Measurements from ENCODE around the gene KCNH3. TPM values are rescaled to one million over a fixed set of nuclear protein-coding genes. Genes with fewer than 3 reads are reported as not detected.

KCNH3 gene
- total RNA-seq, 1 experiment from 2014 or later, result not detected

DNA sequence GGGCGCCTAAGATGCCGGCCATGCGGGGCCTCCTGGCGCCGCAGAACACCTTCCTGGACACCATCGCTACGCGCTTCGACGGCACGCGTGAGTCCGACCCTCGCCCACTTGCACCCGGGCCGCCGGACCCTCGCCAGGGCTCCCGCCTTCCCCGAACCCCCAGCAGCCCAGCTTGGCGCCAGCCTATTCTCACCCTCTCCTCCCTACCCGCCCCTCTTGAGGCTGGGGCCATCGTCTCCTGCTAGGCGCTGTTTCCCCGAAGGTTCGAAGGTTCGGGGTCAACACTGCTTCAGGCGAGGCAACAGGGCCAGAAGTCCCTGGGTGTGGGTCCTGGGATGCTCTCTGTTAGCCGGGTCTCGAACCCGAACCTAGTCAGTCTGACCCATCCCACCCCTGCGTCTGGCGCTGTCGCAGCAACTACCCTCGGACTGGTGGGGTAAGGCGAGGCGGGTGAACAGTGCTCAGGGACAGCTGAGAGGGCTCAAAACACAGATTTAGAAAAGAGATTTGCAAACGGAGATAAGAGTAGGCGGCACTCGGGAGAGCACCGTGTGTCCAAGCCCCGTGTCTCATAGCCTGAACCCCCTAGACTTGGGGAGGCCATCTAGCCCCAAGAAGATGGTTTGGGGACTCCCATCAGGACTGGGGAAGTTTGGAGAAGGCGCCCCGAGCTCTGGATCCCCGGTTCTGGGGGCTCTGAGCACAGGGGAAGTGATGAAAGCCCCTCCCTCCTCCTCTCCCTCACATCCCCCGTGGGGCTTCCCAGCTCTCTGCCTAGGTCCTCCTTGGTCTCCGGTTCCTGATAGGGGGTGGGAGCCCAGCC is 787 bp downstream of the KCNH3 start:
- Histone ChIP-seq H3K27me3 (peaks cover 13% of the 10 kb centered on the region), H3K9me3 (no peaks in the 10 kb centered on the region), H3K36me3 (no peaks in the 10 kb centered on the region), H3K4me3 (no peak overlapping the region)
- DNase-seq, result no peak

DNA sequence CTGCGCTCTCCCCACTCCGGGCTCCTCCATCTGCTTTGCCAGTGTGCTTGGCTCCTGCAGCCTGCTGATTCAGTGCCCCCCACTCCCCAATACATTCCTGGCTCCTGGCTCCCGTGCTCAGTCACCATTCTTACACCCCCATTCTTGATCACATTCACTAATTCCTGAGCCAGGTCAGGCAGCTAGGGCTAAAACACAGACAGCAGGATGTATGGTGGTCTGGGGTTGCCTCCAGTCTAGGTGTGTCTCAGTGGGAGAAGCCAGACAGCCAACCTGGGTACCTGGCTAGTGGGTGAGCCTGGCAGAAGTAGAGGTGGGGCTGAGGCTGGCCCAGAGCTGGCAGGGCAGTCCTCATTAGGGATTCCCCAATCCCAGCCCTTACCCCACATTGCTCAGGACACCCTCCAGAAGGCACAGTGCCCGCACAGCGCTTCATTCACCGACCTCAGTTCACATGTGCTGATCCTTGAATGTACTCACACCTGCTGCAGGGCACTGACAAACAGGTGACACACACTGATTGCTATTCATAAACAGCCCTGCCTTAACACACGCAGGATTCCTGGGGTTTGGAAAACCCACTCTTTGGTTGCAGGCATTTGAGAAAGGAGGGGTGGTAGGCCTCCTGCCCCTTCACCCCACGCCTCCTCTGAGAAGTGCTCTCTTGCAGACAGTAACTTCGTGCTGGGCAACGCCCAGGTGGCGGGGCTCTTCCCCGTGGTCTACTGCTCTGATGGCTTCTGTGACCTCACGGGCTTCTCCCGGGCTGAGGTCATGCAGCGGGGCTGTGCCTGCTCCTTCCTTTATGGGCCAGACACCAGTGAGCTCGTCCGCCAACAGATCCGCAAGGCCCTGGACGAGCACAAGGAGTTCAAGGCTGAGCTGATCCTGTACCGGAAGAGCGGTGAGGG is 1.7 kb downstream of the KCNH3 start:
- Histone ChIP-seq H3K9me3 (no peaks in the 10 kb centered on the region), H3K36me3 (no peaks in the 10 kb centered on the region), H3K27me3 (peaks cover 13% of the 10 kb centered on the region), H3K4me3 (no peak overlapping the region)
- DNase-seq, result no peak

DNA sequence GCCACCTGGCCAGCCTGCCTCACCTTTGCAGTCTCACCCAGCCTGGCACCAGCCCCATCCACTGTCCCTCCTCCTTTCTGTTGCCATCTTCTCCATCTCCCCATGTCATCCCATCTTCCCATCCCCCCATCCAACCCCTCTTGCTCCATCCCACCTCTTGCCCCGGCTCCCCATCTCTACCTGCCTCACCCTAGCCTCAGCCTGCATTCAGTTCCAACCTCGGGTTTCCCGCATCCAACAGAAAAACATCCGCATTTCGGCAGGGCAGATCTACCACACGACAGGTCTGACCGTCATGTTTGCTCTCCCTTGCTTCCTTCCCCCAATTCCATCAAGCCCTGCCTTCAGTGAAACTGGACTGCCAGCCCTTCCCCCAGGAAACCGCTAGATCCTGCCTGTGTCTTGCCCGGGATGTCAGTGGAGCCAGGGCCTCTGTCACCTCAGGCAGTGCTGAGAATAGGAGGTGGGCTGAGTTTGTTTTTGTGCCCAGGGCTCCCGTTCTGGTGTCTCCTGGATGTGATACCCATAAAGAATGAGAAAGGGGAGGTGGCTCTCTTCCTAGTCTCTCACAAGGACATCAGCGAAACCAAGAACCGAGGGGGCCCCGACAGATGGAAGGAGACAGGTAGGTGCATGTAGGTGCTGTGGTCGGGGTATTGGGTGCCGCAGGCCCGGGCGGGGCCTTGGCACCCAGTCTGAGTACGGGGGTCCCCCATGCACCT is 2.5 kb downstream of the KCNH3 start:
- DNase-seq, result no peak
- peaks cover 13% of the 10 kb centered on the region for H3K27me3 ChIP-seq
- no peaks in the 10 kb centered on the region for H3K9me3 ChIP-seq

DNA sequence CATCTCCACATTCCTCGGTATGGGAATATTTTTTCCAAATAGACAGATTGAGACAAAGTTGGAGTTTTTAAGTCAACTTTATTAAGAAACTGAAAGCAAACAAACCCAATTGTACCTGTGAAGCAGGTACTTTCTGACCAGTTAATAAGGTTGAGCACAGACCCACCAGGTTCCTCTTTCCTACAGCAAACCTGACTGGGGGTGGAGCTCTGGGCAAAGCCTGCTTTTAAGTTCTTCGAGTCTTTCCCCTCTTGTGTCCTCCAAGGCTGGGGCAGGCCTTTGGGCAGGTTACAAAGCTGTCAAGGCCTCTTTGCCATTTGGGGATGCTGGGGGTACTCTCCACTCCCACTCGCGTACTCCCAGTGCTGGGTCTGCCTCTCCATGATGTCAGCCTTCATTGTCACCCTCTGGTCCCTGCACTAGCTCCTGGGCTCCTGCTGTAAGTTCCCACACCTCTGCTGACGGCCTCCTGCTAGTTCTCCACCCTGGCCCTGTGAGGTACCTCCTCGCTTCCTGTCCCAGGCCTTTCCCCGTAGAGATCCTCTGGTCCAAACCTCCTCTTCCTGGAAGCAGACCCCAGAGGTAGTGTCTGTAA is 3.2 kb downstream of the KCNH3 start:
- Histone ChIP-seq H3K27me3 (peaks cover 13% of the 10 kb centered on the region), H3K9me3 (no peaks in the 10 kb centered on the region), H3K4me3 (no peak overlapping the region), H3K36me3 (no peaks in the 10 kb centered on the region)
- DNase-seq, result no peak

More for the DNA sequence above, 2.5 kb downstream of the KCNH3 start:
- Histone ChIP-seq H3K4me3 (no peak overlapping the region), H3K36me3 (no peaks in the 10 kb centered on the region)

DNA sequence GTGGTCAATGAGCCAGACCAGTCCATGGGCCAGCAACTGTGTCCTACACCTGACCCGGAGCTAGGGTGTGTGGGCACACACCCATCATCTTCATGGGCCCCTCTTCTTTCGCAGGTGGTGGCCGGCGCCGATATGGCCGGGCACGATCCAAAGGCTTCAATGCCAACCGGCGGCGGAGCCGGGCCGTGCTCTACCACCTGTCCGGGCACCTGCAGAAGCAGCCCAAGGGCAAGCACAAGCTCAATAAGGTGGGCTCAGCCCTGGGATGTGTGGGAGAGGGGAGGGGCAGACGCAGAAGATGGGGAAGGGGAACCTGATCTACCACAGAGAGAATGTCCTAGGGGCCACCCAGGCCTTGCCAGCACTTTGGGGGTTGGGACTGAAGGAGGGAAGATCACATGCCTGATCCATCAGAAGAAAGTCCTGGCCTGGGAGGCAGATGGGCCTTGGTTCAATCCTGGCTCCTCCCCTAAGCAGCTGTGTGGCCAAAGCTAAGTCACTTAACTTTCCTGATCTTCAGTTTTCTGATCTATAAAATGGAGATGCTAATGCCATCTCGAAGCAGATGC is 3.8 kb downstream of the KCNH3 start:
- DNase-seq, result no peak
- Histone ChIP-seq H3K36me3 (no peaks in the 10 kb centered on the region), H3K4me3 (no peak overlapping the region), H3K27me3 (peaks cover 13% of the 10 kb centered on the region), H3K9me3 (no peaks in the 10 kb centered on the region)

DNA sequence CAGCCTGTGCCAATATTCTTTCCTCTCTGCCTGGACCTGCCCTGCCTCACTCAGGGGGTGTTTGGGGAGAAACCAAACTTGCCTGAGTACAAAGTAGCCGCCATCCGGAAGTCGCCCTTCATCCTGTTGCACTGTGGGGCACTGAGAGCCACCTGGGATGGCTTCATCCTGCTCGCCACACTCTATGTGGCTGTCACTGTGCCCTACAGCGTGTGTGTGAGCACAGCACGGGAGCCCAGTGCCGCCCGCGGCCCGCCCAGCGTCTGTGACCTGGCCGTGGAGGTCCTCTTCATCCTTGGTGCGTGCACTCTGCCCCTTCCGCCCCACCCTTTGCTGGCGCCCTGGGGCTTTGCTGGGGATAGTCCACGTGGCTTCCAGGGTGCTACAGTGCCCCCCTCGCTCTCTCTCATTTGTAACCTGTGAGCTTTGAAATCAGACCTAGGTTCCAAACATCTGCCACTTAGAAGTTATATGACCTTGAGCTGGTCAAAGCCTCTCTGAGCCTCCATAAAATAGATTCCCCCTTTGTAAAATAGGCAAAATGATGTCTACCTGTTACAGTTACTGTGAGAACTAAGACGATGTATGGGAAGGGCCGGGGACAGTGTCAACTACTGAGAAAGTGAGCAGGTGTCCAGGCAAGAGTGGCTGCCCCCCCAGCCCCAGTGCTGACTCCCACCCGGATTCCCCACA is 4.5 kb downstream of the KCNH3 start:
- no peak for DNase-seq
- Histone ChIP-seq H3K9me3 (no peaks in the 10 kb centered on the region), H3K27me3 (peaks cover 9% of the 10 kb centered on the region)

DNA sequence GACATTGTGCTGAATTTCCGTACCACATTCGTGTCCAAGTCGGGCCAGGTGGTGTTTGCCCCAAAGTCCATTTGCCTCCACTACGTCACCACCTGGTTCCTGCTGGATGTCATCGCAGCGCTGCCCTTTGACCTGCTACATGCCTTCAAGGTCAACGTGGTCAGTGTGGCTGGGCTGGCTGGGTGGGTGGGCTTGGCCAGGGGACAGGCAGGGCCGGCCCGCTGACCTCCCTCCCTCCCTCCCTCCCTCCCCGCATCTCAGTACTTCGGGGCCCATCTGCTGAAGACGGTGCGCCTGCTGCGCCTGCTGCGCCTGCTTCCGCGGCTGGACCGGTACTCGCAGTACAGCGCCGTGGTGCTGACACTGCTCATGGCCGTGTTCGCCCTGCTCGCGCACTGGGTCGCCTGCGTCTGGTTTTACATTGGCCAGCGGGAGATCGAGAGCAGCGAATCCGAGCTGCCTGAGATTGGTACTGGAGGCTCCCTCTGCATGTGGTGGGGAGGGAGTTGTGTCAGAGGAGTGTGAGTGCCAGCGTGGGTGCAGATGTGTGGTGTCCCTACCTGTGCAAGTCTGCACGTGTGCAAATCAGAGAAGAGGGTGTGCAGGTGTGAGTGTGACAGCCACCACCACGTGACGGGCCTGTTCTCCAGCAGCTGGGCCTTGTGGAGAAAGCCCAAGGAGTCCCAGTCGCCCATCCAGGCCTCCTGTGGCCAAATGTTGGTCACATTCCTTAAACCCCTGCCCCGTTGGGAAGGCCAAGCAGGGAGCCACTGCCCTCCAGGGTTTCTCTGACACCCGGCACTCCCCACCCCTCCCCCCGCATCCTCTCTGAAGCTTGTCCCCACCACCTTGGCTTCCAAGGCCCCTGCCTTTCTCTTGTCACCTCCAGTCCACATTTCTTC is 5.3 kb downstream of the KCNH3 start:
- H3K4me3 ChIP-seq, result no peak overlapping the region
- H3K36me3 ChIP-seq, result no peaks in the 10 kb centered on the region
- H3K27me3 ChIP-seq, result peaks cover 6% of the 10 kb centered on the region
- H3K9me3 ChIP-seq, result no peaks in the 10 kb centered on the region
- DNase-seq, result no peak

More for the DNA sequence above, 4.5 kb downstream of the KCNH3 start:
- H3K36me3 ChIP-seq, result no peaks in the 10 kb centered on the region
- H3K4me3 ChIP-seq, result no peak overlapping the region

DNA sequence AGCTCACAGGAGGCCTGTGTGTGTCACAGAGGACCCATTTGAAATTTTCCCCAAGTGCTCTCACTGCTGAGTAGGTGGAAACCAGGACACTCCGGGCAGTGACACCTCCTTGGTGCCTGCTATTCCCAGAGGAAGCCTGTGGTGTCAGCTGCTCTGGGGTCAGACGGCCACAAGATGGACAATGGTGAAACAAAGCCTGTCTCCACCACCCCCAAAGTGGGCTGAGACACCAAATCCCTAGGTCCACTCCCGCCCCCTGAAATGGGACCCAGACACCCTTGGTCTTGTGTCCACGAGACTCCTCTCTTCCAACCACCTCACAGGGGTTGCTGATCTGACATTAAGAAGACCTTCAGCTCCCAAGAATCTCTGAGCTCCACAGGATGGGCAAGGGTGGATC is 7.0 kb downstream of the KCNH3 start:
- H3K9me3 ChIP-seq, result no peaks in the 10 kb centered on the region
- H3K36me3 ChIP-seq, result no peaks in the 10 kb centered on the region
- H3K4me3 ChIP-seq, result no peak overlapping the region
- H3K27me3 ChIP-seq, result no peaks in the 10 kb centered on the region
- no peak for DNase-seq

DNA sequence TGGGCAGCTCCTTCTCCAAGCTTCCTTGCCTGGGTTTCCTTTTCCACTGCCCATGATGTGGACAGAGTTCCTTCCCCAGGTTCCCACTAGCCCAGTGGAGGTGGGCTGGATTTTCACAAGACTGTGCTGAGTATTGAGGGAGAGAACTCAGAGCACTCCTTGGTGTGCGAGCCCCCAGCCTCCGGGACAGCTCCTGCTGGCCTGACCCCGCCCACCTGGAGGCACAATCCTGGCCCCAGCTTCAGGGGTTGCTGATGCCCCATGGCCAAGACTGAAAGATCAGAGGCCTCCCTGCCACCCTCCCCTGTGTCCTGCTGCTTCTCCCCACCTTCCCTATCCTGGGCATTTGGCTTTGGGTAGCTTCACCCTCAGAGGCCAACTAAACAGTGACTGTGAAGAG is 7.7 kb downstream of the KCNH3 start:
- H3K27me3 ChIP-seq, result no peaks in the 10 kb centered on the region
- H3K9me3 ChIP-seq, result no peaks in the 10 kb centered on the region
- no peak overlapping the region for H3K4me3 ChIP-seq
- no peak for DNase-seq
- no peaks in the 10 kb centered on the region for H3K36me3 ChIP-seq

DNA sequence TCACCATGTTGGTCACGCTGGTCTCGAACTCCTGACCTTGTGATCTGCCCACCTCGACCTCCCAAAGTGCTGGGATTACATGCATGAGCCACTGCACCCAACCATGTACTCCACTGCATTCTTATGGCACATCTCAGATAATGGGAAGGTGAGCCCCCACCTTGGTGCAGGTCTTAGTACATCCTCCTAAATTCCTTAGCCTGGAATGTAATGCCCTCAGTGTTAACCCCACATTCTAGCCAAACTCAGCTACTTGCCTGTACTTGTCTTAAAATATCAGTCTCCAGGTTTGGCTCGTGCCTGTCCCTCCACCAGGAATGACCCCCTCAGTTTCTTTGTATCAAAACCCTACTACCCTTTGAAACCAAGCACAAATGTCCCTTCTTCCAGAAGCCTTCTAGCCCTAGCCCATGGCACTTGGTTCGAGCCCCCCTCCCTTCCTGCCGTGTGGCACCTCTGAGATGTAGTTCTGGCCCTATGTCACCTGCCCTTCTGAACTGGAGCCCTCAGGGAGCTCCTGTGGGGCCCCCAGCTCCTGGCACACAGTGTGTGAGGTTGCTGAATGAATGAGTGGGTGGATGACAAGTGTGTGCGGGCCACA is 8.4 kb downstream of the KCNH3 start:
- H3K27me3 ChIP-seq, result no peaks in the 10 kb centered on the region
- DNase-seq, result no peak

DNA sequence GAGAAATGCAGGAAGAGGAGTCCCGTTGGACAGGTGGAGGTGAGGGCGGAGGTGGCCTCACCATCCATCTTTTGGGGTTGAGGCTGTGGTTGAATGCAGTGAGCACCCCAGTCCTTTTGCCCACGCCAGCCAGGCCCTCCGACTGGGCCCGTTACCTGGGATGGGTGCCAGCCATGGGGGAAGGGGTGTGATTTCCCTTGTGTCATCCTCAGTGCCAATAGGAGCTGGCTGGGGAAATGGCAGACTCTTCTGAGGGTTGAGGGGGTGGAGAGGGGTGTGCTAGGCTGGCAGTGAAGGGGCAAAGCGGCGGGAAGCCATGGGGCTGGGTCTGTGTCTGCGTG is 9.6 kb downstream of the KCNH3 start:
- no peak overlapping the region for H3K4me3 ChIP-seq
- no peaks in the 10 kb centered on the region for H3K36me3 ChIP-seq
- no peak for DNase-seq
- no peaks in the 10 kb centered on the region for H3K27me3 ChIP-seq
- H3K9me3 ChIP-seq, result no peaks in the 10 kb centered on the region

More for the DNA sequence above, 8.4 kb downstream of the KCNH3 start:
- no peaks in the 10 kb centered on the region for H3K9me3 ChIP-seq
- no peak overlapping the region for H3K4me3 ChIP-seq
- no peaks in the 10 kb centered on the region for H3K36me3 ChIP-seq

DNA sequence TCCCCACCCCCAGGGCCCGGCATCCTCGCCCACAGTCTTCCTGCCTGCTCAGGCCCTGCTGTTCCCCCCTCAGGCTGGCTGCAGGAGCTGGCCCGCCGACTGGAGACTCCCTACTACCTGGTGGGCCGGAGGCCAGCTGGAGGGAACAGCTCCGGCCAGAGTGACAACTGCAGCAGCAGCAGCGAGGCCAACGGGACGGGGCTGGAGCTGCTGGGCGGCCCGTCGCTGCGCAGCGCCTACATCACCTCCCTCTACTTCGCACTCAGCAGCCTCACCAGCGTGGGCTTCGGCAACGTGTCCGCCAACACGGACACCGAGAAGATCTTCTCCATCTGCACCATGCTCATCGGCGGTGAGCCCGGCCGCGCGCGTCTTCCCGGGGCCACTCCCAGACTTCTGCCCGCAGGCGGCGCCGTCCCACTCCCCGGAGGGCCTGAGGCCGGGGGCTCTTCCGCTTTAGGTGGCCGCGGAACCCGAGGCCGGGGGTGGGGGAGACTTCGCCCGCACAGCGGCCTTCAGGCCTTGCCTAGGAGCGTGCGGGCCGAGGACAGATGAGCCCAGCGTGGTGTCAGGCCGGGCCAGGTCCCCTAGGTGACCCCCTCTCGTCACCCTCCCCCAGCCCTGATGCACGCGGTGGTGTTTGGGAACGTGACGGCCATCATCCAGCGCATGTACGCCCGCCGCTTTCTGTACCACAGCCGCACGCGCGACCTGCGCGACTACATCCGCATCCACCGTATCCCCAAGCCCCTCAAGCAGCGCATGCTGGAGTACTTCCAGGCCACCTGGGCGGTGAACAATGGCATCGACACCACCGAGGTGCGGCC is 10.2 kb downstream of the KCNH3 start:
- no peak for DNase-seq
- Histone ChIP-seq H3K27me3 (no peaks in the 10 kb centered on the region), H3K4me3 (no peak overlapping the region), H3K36me3 (no peaks in the 10 kb centered on the region), H3K9me3 (no peaks in the 10 kb centered on the region)

DNA sequence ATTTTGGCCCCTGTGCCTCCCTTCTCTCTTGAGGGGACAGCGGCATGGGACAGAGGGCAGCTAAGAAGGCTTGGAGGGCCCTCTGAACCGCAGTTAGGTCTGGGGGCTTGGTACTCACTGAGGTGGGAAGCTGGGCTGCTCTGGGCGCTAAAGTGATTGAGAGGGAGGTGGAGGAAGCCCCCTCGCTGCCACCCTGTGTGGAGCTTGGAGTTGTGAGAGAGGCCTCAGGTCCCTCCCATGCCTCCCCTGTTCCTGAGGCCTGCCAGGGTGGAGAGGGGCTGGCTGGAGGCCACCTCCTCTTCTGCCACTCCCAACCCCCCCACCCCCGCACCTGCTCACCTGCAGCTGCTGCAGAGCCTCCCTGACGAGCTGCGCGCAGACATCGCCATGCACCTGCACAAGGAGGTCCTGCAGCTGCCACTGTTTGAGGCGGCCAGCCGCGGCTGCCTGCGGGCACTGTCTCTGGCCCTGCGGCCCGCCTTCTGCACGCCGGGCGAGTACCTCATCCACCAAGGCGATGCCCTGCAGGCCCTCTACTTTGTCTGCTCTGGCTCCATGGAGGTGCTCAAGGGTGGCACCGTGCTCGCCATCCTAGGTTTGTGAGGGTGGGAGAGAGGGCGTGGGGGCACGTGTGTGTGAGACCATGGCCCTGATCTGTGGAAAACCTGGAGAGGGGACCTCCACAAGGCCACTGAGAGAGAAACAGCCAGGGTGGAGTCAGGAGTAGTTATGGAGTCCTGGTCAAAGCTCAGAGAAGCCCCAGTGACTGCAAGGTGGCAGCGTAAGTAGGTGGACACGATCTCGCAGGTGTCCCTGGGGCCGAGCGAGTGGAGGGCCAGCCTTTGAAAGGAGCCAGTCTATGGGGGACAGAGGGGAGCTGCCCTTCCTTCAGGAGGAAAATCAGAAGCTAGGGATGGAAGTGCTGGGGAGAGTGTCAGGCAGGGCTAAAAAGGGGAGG is 11.2 kb downstream of the KCNH3 start:
- H3K36me3 ChIP-seq, result no peaks in the 10 kb centered on the region
- no peak for DNase-seq

More for the DNA sequence above, 11.2 kb downstream of the KCNH3 start:
- Histone ChIP-seq H3K4me3 (no peak overlapping the region), H3K9me3 (no peaks in the 10 kb centered on the region), H3K27me3 (no peaks in the 10 kb centered on the region)
